GM06990 (cell line): ENCODE results near the gene ARHGAP15.

Source experiments
- DNase-seq: peaks from one replicate; pipeline ENCODE4 v3.0.0-alpha.2; 2011; ENCODE audit not compliant: insufficient read length; ENCODE audit errors: extremely low read depth
- H3K27me3 ChIP-seq: replicated peaks from 2 replicates; pipeline ENCODE4 v1.6.0; 2011; ENCODE audit warnings: low read length; ENCODE audit not compliant: control insufficient read depth, insufficient read depth
- H3K36me3 ChIP-seq: 2 replicates; pipeline ENCODE4 v1.5.1; 2011; ENCODE audit warnings: low read length; ENCODE audit not compliant: control insufficient read depth, insufficient read depth
- H3K4me3 ChIP-seq: replicated peaks from 2 replicates; pipeline ENCODE4 v1.5.1; 2011; ENCODE audit warnings: low read depth, mild to moderate bottlenecking, control low read depth, low read length
- CTCF ChIP-seq: IDR thresholded peaks from 2 replicates; pipeline ENCODE4 v1.5.1; 2011; ENCODE audit warnings: low read length, control low read depth, mild to moderate bottlenecking, inconsistent platforms; ENCODE audit not compliant: insufficient read depth, poor library complexity, severe bottlenecking

The ARHGAP15 gene

GRCh38 chr2:143652692-143653091 is 523.5 kb downstream of the ARHGAP15 start:
- DNase-seq = no peak
- TF ChIP-seq CTCF = no peak
- Histone ChIP-seq H3K4me3 (no peak overlapping the region), H3K36me3 (no peaks in the 10 kb centered on the region), H3K27me3 (no peaks in the 10 kb centered on the region)

DNA sequence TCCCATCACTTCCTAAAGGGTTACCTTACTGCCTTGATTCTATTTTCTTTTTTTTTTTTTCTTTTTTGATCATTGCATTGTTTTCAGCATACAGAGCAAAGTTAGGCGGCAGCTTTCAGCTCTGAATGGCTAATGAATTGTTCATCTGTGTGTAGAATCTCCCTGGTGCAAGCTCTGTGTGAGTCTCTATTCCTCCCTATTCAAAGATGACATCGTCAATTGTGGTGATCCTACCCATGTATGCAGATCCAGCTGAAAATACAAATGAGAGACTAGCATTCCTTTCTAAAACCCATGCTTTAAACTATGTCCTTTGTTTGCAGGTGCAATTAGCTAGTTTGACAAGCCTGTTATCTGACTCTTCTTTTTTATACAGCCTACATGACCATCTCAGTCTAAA is 539.0 kb downstream of the ARHGAP15 start:
- no peak overlapping the region for H3K4me3 ChIP-seq
- no peaks in the 10 kb centered on the region for H3K27me3 ChIP-seq
- no peak for DNase-seq
- H3K36me3 ChIP-seq = no peaks in the 10 kb centered on the region
- no peak for TF ChIP-seq CTCF

- no peak for DNase-seq
- Histone ChIP-seq H3K4me3 (no peak overlapping the region), H3K27me3 (no peaks in the 10 kb centered on the region), H3K36me3 (no peaks in the 10 kb centered on the region)
- TF ChIP-seq CTCF = no peak
Observed at GRCh38 chr2:143674051-143674450, 544.8 kb downstream of the ARHGAP15 start.

GRCh38 chr2:143675021-143675420 is 545.8 kb downstream of the ARHGAP15 start:
- no peak overlapping the region for H3K4me3 ChIP-seq
- DNase-seq = no peak
- no peaks in the 10 kb centered on the region for H3K27me3 ChIP-seq
- no peaks in the 10 kb centered on the region for H3K36me3 ChIP-seq
- no peak for TF ChIP-seq CTCF

- Histone ChIP-seq H3K36me3 (no peaks in the 10 kb centered on the region), H3K4me3 (no peak overlapping the region), H3K27me3 (no peaks in the 10 kb centered on the region)
- DNase-seq = no peak
- TF ChIP-seq CTCF = no peak
Observed at GRCh38 chr2:143679617-143680016, 550.4 kb downstream of the ARHGAP15 start.

GRCh38 chr2:143680885-143681405 is 551.7 kb downstream of the ARHGAP15 start:
- no peaks in the 10 kb centered on the region for H3K27me3 ChIP-seq
- no peaks in the 10 kb centered on the region for H3K36me3 ChIP-seq
- DNase-seq = no peak
- H3K4me3 ChIP-seq = no peak overlapping the region
- no peak for TF ChIP-seq CTCF
